ENCODE measurements around the gene NAT8L. TPM values are rescaled to one million over a fixed set of nuclear protein-coding genes. Genes with fewer than 3 reads are reported as not detected.

NAT8L gene
- polyA plus RNA-seq, 2 donors, result 0.02 TPM; not detected in 1

DNA sequence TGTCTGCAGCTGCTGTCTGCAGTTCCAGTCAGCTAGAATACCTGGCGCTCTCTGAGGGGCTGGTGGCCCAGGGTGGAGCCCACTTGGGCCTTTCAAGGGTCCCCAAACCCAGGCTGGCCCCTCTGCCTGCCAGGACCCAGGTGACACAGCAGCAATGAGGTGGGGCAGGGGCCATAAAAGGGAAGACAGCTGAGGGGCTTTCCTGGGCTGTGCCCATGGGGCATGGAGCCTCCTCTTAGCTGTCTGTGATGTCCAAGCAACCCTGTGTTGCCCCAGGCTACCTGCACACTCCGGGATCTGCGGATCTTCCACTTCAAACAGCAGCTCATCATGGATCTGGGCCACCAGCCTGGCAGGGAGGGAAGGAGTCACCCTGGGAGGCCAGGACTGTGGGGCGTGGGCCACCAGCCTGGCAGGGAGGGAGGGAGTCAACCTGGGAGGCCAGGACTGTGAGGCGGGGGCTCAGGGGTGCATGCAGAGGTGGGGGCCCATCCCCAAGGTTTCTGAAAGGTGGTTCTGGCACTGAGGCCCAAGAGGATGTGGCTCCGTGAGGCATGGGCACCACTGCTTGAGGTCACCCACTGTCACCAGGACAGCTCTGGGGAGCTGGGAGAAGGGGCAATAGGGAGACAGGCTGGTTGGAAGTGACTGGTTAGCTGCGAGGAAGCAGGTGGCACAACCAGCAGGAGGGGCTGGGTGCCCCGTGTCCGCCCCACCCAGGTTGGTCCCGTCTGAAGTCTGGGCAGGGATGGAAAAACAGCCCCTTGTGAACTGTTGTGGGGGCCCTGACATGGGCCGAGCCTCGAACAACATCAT, 16.3 kb downstream of the NAT8L start:
- 80 to 82% methylated on average over 12 of the region's 12 CpGs for WGBS, 2 donors
- H3K4me3 ChIP-seq (ENCODE audit: low read depth in 1 of 2, low read length in 2 of 2), result no peak overlapping the region
- H3K27me3 ChIP-seq (ENCODE audit: control insufficient read depth in 1 of 2, insufficient read depth in 2 of 2, low read length in 2 of 2), result no peaks in the 10 kb centered on the region
- peaks cover 0 to 2% of the 10 kb centered on the region in 2 donors for H3K4me1 ChIP-seq (ENCODE audit: control insufficient read depth in 2 of 2, insufficient read depth in 2 of 2, low read length in 1 of 2)
- H3K9me3 ChIP-seq (ENCODE audit: control insufficient read depth in 2 of 2, insufficient read depth in 1 of 2, low read depth in 1 of 2, low read length in 1 of 2), result no peaks in the 10 kb centered on the region
- H3K36me3 ChIP-seq (ENCODE audit: control insufficient read depth in 2 of 2, insufficient read depth in 2 of 2, low read length in 1 of 2), result no peaks in the 10 kb centered on the region
- H3K27ac ChIP-seq (ENCODE audit: low read depth in 2 of 2, low read length in 1 of 2), result no peak overlapping the region

DNA sequence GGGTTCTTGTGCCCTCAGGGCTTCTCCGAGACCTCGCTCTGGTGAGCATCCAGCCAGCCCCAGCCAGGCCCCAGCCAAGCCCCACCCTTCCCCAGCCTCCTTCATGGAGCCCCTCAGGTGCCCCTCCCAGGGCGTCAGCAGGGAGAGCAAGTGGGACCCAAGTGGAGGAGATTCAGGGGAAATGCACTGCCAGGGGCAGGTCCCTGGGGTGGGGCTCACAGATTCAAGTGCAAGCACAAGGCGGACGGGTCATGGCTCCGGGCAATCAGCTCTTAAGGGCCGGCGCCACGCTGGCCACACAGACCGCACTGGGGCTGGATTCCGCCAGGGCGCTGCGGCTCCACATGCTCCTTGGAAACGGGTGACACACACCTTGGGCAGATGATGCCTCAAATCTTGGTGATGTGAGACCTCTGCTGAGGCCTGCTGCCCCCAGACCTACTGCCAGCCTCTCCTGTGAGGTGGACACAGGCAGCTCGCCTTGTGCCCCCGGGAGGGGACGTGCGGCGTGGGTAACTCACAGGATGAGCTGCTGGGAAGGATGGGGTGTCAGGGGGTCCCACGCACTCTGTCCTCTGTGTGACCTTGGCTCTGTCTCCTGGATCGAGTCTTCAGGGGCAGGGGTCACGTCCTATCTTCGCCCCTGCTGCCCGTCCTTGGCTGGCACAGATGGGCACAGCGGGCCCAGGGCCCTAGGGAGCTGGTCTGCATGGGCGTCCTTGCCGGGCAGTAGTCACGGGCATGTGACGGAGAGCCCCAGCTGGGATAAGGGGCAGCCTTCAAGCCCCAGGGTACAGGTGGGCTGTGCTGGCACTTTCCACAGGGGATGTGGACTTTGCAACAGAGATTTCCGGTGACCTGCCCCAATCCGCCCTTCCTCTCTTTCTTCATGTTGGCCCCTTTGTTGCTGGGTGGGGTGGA, 17.1 kb downstream of the NAT8L start:
- Histone ChIP-seq H3K4me1 (ENCODE audit: control insufficient read depth in 2 of 2, insufficient read depth in 2 of 2, low read length in 1 of 2) (peaks cover 0 to 2% of the 10 kb centered on the region in 2 donors), H3K27ac (ENCODE audit: low read depth in 2 of 2, low read length in 1 of 2) (no peak overlapping the region), H3K36me3 (ENCODE audit: control insufficient read depth in 2 of 2, insufficient read depth in 2 of 2, low read length in 1 of 2) (no peaks in the 10 kb centered on the region), H3K27me3 (ENCODE audit: control insufficient read depth in 1 of 2, insufficient read depth in 2 of 2, low read length in 2 of 2) (no peaks in the 10 kb centered on the region), H3K9me3 (ENCODE audit: control insufficient read depth in 2 of 2, insufficient read depth in 1 of 2, low read depth in 1 of 2, low read length in 1 of 2) (no peaks in the 10 kb centered on the region), H3K4me3 (ENCODE audit: low read depth in 1 of 2, low read length in 2 of 2) (no peak overlapping the region)
- WGBS, 2 donors, result 89 to 93% methylated on average over 31 of the region's 31 CpGs

DNA sequence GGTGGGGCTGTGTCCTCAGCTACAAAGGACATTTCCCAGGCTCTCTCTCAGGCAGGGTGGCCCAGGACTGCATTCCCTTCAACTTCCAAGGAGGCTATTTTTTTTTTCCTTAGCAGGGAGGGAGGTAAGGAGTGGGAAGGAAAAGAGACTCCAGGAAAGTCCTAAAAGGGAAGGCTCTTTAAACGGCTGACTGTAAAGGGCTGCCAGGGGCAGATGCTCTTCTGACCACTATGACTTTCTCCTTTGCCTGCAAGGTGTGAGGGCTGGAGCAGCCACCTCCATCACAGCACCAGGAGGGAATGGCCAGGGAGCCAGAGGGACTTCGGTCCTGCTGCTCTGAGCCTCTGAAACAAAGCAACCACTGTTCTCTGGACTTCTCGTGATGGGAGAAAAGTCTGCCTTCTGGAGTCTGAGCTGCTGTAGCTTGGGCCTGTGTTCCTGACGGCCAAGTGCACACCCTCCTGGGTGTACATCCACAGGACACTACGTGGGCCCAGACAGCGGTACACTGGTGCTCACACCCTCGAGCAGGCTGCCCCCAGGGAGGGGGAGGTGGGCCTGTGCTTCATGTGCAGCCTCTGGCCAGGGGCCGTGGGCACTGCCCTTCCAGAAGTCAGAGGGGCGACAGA, 17.9 kb downstream of the NAT8L start:
- no peak overlapping the region for H3K4me3 ChIP-seq (ENCODE audit: low read depth in 1 of 2, low read length in 2 of 2)
- H3K36me3 ChIP-seq (ENCODE audit: control insufficient read depth in 2 of 2, insufficient read depth in 2 of 2, low read length in 1 of 2), result no peaks in the 10 kb centered on the region
- 77 to 78% methylated on average over 9 of the region's 9 CpGs for WGBS, 2 donors
- peaks cover 0 to 2% of the 10 kb centered on the region in 2 donors for H3K4me1 ChIP-seq (ENCODE audit: control insufficient read depth in 2 of 2, insufficient read depth in 2 of 2, low read length in 1 of 2)
- H3K27ac ChIP-seq (ENCODE audit: low read depth in 2 of 2, low read length in 1 of 2), result no peak overlapping the region
- H3K9me3 ChIP-seq (ENCODE audit: control insufficient read depth in 2 of 2, insufficient read depth in 1 of 2, low read depth in 1 of 2, low read length in 1 of 2), result no peaks in the 10 kb centered on the region
- H3K27me3 ChIP-seq (ENCODE audit: control insufficient read depth in 1 of 2, insufficient read depth in 2 of 2, low read length in 2 of 2), result no peaks in the 10 kb centered on the region

DNA sequence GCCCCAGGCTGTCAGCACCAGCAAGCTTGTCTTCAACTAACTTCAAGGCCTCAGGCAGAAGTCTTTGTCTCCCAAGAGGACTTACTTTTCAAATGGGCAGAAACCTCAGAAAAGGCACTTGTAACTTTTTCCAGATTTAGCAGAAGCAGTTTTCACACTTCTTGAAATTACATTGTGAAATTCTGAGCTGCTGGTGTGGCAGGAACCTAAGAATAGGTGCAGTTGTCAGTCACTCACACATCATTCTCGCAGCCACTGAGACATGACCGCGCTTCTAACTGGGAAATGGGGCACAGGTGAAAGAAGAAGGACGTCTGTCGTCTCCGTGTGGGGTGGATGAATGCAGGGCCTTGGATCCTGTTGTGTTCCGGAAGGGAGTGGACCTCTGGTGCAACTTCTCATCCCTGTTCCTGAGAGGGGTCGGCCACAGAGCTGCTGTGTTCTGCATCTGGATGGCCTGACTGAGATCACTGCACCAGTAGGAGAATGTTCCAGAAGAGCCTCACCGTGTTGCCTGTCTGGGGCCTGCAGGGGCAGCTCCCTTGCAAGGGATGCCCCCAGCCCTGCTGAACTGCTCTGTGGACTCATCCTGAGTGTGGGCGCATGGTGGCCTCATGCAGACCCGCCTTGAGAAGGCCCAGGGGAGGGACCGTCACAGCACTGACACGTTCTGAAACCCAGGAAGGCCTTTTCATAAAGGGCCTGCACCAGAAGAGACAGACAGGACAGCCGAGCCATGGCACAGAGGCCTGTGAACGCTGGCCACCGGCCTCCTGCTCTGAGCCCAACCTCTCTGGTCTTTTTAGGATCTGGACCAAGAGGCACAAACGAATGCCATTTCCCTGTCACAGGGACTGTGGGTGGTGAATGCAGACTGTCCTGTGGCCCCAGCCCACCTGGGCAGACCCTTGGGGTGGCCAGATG, 18.7 kb downstream of the NAT8L start:
- 85 to 86% methylated on average over 17 of the region's 17 CpGs for WGBS, 2 donors
- no peaks in the 10 kb centered on the region for H3K36me3 ChIP-seq (ENCODE audit: control insufficient read depth in 2 of 2, insufficient read depth in 2 of 2, low read length in 1 of 2)

DNA sequence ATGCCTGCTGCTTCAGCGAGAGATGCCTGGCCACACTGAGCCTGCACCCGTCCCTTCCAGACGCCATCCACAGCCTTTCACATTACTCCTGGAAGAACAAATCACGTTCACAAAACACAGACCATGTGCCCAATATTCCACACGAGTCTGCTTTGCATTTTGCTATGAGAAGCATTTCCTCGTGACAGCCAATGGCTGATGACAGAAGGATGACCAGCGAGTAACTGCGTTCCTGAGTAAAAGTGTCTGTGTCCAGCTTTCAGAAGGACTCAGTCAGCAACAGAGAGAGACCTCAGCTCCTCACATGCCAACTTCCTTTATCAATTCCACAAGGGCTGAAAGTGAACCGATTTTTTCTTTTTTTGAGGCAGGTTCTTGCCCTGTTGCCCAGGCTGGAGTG, 19.5 kb downstream of the NAT8L start:
- H3K9me3 ChIP-seq (ENCODE audit: control insufficient read depth in 2 of 2, insufficient read depth in 1 of 2, low read depth in 1 of 2, low read length in 1 of 2), result no peaks in the 10 kb centered on the region
- H3K4me1 ChIP-seq (ENCODE audit: control insufficient read depth in 2 of 2, insufficient read depth in 2 of 2, low read length in 1 of 2), result no peaks in the 10 kb centered on the region
- no peaks in the 10 kb centered on the region for H3K36me3 ChIP-seq (ENCODE audit: control insufficient read depth in 2 of 2, insufficient read depth in 2 of 2, low read length in 1 of 2)
- no peak overlapping the region for H3K4me3 ChIP-seq (ENCODE audit: low read depth in 1 of 2, low read length in 2 of 2)
- WGBS, 2 donors, result 73 to 80% methylated on average over 9 of the region's 9 CpGs
- H3K27ac ChIP-seq (ENCODE audit: low read depth in 2 of 2, low read length in 1 of 2), result no peak overlapping the region
- no peaks in the 10 kb centered on the region for H3K27me3 ChIP-seq (ENCODE audit: control insufficient read depth in 1 of 2, insufficient read depth in 2 of 2, low read length in 2 of 2)

More for the DNA sequence above, 18.7 kb downstream of the NAT8L start:
- Histone ChIP-seq H3K9me3 (ENCODE audit: control insufficient read depth in 2 of 2, insufficient read depth in 1 of 2, low read depth in 1 of 2, low read length in 1 of 2) (no peaks in the 10 kb centered on the region), H3K27ac (ENCODE audit: low read depth in 2 of 2, low read length in 1 of 2) (no peak overlapping the region), H3K4me3 (ENCODE audit: low read depth in 1 of 2, low read length in 2 of 2) (no peak overlapping the region), H3K4me1 (ENCODE audit: control insufficient read depth in 2 of 2, insufficient read depth in 2 of 2, low read length in 1 of 2) (no peaks in the 10 kb centered on the region), H3K27me3 (ENCODE audit: control insufficient read depth in 1 of 2, insufficient read depth in 2 of 2, low read length in 2 of 2) (no peaks in the 10 kb centered on the region)

DNA sequence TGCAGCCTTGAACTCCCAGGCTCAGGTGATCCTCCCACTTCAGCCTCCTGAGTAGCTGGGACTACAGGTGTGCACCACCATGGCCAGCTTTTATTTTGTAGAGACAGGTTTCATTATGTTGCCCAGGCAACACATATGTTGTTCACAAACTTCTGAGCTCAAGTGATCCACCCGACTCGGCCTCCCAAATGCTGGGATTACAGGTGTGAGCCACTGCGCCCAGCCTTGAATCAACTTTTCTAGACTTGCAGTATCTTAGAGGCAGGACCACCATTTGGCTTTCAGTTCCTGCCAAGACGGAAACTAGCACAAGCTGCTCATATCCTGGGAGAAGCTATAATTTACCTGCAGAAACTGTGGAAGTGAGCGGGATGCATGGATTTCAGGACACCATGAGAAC, 19.9 kb downstream of the NAT8L start:
- H3K4me1 ChIP-seq (ENCODE audit: control insufficient read depth in 2 of 2, insufficient read depth in 2 of 2, low read length in 1 of 2), result no peaks in the 10 kb centered on the region
- H3K27me3 ChIP-seq (ENCODE audit: control insufficient read depth in 1 of 2, insufficient read depth in 2 of 2, low read length in 2 of 2), result no peaks in the 10 kb centered on the region
- no peaks in the 10 kb centered on the region for H3K36me3 ChIP-seq (ENCODE audit: control insufficient read depth in 2 of 2, insufficient read depth in 2 of 2, low read length in 1 of 2)
- H3K9me3 ChIP-seq (ENCODE audit: control insufficient read depth in 2 of 2, insufficient read depth in 1 of 2, low read depth in 1 of 2, low read length in 1 of 2), result no peaks in the 10 kb centered on the region
- 84 to 92% methylated on average over 5 of the region's 5 CpGs for WGBS, 2 donors
- H3K4me3 ChIP-seq (ENCODE audit: low read depth in 1 of 2, low read length in 2 of 2), result no peak overlapping the region
- H3K27ac ChIP-seq (ENCODE audit: low read depth in 2 of 2, low read length in 1 of 2), result no peak overlapping the region

DNA sequence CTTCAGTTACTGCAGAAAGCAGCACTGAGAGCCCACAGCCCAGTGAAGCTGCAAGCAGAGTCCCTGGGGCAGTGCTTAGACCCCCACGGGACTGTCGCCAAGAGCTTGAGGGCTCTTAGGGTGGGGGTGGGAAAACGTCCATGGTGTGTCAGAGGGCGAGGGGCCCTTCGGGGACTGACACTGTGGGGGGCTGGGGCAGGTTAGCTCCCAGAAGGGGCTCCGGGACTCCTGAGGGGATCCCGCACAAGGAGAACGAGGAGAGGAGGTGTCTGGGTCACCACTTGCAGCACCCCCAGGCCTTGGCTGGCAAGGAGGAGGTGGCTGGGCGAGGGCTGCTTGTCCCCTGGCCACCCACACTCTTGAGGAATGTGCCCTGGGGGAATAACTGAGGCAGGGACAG, 20.8 kb downstream of the NAT8L start:
- no peaks in the 10 kb centered on the region for H3K27me3 ChIP-seq (ENCODE audit: control insufficient read depth in 1 of 2, insufficient read depth in 2 of 2, low read length in 2 of 2)
- no peak overlapping the region for H3K4me3 ChIP-seq (ENCODE audit: low read depth in 1 of 2, low read length in 2 of 2)
- H3K27ac ChIP-seq (ENCODE audit: low read depth in 2 of 2, low read length in 1 of 2), result no peak overlapping the region
- H3K4me1 ChIP-seq (ENCODE audit: control insufficient read depth in 2 of 2, insufficient read depth in 2 of 2, low read length in 1 of 2), result no peaks in the 10 kb centered on the region
- WGBS, 2 donors, result 81 to 83% methylated on average over 9 of the region's 9 CpGs
- no peaks in the 10 kb centered on the region for H3K36me3 ChIP-seq (ENCODE audit: control insufficient read depth in 2 of 2, insufficient read depth in 2 of 2, low read length in 1 of 2)
- no peaks in the 10 kb centered on the region for H3K9me3 ChIP-seq (ENCODE audit: control insufficient read depth in 2 of 2, insufficient read depth in 1 of 2, low read depth in 1 of 2, low read length in 1 of 2)

DNA sequence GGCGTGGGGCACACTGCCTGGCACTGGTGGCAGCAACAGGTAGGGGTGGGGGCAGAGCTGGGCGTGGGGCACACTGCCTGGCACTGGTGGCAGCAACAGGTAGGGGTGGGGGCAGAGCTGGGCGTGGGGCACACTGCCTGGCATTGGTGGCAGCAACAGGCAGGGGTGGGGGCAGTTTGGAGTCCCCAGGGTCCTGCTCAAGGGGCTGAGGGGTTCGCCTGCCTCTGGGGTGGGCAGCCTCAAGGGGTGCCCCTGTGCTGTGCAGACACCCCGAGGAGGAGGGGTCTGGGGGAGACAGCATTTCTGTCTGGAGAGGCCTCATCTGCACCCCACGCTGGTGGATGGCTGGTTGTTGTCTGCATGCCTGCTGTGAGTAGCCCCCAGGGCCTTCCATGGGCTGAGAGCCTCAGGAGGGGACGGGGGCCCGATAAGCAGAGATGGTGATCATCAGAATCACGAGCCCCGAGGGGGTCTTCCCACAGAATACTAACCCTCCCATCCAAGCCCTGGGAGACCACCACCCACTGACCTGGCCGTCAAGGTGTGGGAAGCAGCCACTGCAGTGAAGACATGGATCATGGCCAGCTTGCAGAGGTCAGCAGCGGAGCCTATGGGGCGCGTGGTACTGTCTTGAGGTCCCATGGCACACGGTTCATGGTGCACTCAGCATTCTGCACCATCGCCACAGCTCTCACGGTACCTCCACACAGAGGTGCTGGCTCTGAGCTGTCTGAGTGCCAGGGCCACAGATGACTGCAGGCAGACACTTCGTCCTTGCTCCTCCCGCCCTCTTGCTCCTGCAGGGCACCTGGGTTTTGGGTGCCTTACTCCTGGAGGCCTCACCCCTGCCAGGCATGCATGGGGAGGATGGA, 21.5 kb downstream of the NAT8L start:
- WGBS, 2 donors, result 82 to 83% methylated on average over 19 of the region's 19 CpGs
- H3K36me3 ChIP-seq (ENCODE audit: control insufficient read depth in 2 of 2, insufficient read depth in 2 of 2, low read length in 1 of 2), result no peaks in the 10 kb centered on the region

More for the DNA sequence above, 21.5 kb downstream of the NAT8L start:
- no peaks in the 10 kb centered on the region for H3K4me1 ChIP-seq (ENCODE audit: control insufficient read depth in 2 of 2, insufficient read depth in 2 of 2, low read length in 1 of 2)
- H3K27ac ChIP-seq (ENCODE audit: low read depth in 2 of 2, low read length in 1 of 2), result no peak overlapping the region
- H3K4me3 ChIP-seq (ENCODE audit: low read depth in 1 of 2, low read length in 2 of 2), result no peak overlapping the region
- no peaks in the 10 kb centered on the region for H3K27me3 ChIP-seq (ENCODE audit: control insufficient read depth in 1 of 2, insufficient read depth in 2 of 2, low read length in 2 of 2)
- no peaks in the 10 kb centered on the region for H3K9me3 ChIP-seq (ENCODE audit: control insufficient read depth in 2 of 2, insufficient read depth in 1 of 2, low read depth in 1 of 2, low read length in 1 of 2)
